DND-41 (cell line): ENCODE measurements around the gene C14orf93.

Source experiments
- CTCF ChIP-seq: IDR thresholded peaks from 2 replicates; pipeline ENCODE4 v1.5.1; 2012; ENCODE audit warnings: borderline replicate concordance, low read length, moderate library complexity, mild to moderate bottlenecking; ENCODE audit not compliant: poor library complexity, severe bottlenecking; ENCODE audit errors: extremely low read depth
- EZH2 ChIP-seq: IDR thresholded peaks from 3 replicates; pipeline ENCODE4 v1.6.1; 2012; ENCODE audit warnings: borderline replicate concordance, low read depth, mild to moderate bottlenecking, moderate library complexity, low read length, inconsistent platforms; ENCODE audit not compliant: severe bottlenecking

GRCh38 chr14:23043754-23044153 is 33.8 kb upstream of the C14orf93 start:
- TF ChIP-seq CTCF (no peak), EZH2 (no peak)
